Measurements from ENCODE around the gene PRRG2.
A peak's percentile ranks its signal among the peaks of the same experiment; 100 is the strongest.

PRRG2 gene

DNA sequence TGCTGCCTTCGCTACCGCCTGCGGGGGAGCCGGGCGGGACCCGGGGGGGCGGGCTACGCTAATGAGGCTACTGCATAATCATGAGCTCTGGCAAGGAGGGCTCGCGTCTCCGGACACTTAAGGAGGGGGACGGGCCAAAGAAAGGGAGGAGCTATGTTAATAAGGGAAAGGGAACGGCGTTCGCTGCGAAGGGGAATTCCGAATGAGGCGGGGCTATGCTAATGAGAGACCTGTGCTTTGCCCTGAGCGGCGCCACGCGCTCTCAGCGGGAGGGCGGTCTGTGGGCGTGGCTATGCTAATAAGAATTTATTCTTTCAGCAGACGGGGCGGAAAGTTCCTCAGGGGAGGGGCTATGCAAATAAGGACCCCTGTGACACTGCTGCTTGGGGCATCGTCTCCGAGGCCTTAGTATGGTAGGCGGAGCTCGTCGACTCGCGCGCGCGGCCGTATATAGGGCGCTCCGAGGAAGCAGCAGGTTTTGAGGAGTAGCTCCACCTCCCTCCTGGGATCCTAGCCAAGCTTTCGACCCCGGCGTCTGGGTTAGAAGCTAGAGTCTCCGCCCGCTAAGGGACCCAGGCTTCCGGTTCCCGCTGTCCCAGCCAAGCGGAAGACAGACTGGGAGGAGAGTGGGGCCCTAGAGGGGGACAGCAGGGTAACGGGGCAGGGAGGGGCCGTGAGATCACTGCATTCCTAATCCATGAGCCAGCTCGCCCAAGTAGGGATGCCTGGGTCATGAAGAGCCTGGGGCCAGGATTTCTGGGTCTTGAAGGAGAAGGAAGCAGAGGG lies 59.2 kb downstream of the PRRG2 start, which contains the start of gene RRAS:
Gene RRAS, minus strand, starts transcription at position 31 of the 786 bp plus-strand sequence. CDS start 45 bp downstream, outside the sequence.
- peak; percentile 100 for DNase-seq (ENCODE audit: low read depth in 2 of 2)

Data from activated CD8-positive, alpha-beta memory T cell treated with anti-CD3 and anti-CD28 coated beads for 4 hours (primary cell).